HG02885 (cell line): ENCODE measurements around the gene NBR1.
"Not testable (repeated sequence)": the region's sequence is repeated elsewhere in the genome, so short reads cannot be mapped to it uniquely, and the experiment has no call there.

Source experiments
- ATAC-seq: cut with Tn5 transposase; IDR thresholded peaks from one replicate; pipeline ENCODE4 v1.9.1; 2021; ENCODE audit warnings: mild to moderate bottlenecking; ENCODE audit not compliant: unreplicated experiment, poor library complexity

Gene NBR1

GRCh38 chr17:43240596-43241352 lies 69.8 kb downstream of the NBR1 start:
- not testable (repeated sequence) for ATAC-seq

GRCh38 chr17:43246456-43246855 lies 75.4 kb downstream of the NBR1 start:
- not testable (repeated sequence) for ATAC-seq
